Measurements from ENCODE around the gene MPG.

- TF ChIP-seq POLR2AphosphoS5 (IDR thresholded peaks at IDR 0.05; ENCODE audit: low read depth, low read length), result no peak; the same call in 1 of the 2 replicates
- TF ChIP-seq REST (IDR thresholded peaks at IDR 0.05; ENCODE audit: insufficient read depth in 1 of 2, low read depth in 2 of 2, low read length in 2 of 2), result no peak
- no peak for TF ChIP-seq TAF1 (IDR thresholded peaks at IDR 0.05; ENCODE audit: borderline replicate concordance, insufficient read depth, low read length)
- TF ChIP-seq SIN3A (IDR thresholded peaks at IDR 0.05; ENCODE audit: borderline replicate concordance, insufficient read depth, low read length), result no peak
- no peak for TF ChIP-seq FOXP2 (optimal IDR thresholded peaks at IDR 0.05; ENCODE audit: borderline replicate concordance, extremely low read depth, extremely low read length, insufficient read depth)
Observed at GRCh38 chr16:76535-77272, 1.3 kb upstream of the MPG start.

All from PFSK-1 (cell line).